Measurements from ENCODE around the gene DNAH2.
"Not testable (repeated sequence)": the region's sequence is repeated elsewhere in the genome, so short reads cannot be mapped to it uniquely, and the experiment has no call there.

DNAH2 gene

GRCh38 chr17:7853691-7854038 is 136.1 kb downstream of the DNAH2 start:
- DNase-seq: peak; percentile 34

DNA sequence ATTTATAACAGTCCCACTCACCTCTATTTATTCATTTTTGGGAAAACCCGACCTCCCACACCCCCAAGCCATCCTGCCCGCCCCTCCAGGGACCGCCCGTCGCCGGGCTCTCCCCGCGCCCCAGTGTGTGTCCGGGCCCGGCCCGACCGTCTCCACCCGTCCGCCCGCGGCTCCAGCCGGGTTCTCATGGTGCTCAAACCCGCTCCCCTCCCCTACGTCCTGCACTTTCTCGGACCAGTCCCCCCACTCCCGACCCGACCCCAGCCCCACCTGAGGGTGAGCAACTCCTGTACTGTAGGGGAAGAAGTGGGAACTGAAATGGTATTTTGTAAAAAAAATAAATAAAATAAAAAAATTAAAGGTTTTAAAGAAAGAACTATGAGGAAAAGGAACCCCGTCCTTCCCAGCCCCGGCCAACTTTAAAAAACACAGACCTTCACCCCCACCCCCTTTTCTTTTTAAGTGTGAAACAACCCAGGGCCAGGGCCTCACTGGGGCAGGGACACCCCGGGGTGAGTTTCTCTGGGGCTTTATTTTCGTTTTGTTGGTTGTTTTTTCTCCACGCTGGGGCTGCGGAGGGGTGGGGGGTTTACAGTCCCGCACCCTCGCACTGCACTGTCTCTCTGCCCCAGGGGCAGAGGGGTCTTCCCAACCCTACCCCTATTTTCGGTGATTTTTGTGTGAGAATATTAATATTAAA is 136.7 kb downstream of the DNAH2 start:
- DNase-seq: peak; percentile 25

- DNase-seq: peak; percentile 52
Measured at GRCh38 chr17:7854851-7855659, 137.5 kb downstream of the DNAH2 start, which contains the start of gene TMEM88. Gene TMEM88, plus strand, starts transcription at chr17:7855066. Its CDS starts 9 bp downstream, at chr17:7855075.

- no peak for DNase-seq
Measured at GRCh38 chr17:7855660-7856010, 138.1 kb downstream of the DNAH2 start.

DNA sequence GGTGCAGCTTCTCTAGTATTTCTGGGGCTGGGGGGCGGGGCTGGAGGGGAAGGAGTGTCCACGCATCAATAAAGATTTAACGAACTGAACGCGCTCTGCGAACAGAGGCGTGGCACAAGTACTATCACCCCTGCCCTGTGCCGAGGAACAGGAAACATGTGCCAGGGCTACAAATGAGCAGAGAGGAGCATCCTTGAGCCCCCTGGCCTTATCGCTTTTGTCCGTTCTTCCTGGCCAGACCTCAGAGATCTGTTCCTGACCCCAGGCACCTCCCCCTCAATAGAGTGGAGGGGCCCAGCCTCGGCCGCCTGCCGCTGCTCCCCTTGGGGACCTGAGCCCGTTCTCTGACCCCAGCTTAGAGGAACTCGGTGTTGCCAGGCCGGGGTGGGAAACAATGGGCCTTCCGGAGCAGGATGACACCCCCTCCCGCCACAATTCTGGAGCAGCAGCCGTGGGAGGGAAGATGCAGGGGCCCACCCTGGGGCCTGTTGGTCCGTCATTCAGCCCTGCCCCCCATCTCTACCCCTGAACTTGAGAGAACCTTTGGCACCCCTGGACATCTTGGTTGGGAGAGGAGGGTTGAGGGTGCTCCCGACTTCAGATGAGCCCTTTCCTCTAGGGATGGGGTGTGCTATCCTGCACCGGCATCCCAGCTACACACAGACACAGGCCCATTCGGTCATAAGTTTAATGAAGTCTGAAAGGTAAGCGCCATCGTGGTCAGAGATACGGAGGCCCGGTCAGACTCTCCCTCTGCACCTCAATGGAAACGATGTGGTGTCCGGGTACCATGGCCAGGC is 138.7 kb downstream of the DNAH2 start:
- peak; percentile 60 for DNase-seq

- peak; percentile 98 for DNase-seq
Measured at GRCh38 chr17:7856811-7857712, 139.5 kb downstream of the DNAH2 start, which contains the start of gene NAA38. Gene NAA38, minus strand, starts transcription at chr17:7857559. Its CDS starts 96 bp downstream, at chr17:7857463.

DNA sequence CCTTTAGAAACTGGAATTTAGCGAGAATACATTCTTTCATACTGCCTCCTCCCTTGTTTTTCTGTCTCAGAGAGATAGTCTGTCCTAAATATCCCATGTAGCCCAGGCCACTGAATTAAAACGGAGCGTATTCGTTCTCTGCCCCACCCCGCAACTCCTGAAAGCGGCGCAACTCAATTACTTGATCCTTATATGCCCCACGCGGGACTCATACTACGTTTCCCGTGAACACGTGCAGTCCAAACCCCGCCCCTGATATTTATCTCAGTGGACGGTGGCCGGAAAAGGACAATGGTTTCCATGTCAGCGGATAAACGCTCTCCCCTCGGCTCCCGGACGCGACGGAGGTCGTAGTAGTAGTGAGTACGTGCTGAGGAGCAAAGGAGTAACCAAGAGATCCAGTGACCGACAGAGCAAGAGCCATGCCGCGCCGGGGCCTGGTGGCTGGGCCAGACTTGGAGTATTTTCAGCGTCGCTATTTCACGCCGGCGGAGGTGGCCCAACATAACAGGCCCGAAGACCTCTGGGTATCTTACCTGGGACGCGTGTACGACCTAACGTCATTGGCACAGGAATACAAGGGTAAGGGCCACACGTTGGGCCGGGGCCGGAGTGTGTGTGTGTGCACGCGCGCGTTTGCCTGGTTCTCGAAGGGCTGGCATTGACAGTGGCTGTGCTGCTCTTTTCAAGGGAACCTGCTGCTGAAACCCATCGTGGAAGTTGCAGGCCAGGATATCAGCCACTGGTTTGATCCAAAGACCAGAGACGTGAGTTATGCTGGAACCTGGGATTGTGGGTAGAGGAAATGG is 140.4 kb downstream of the DNAH2 start, which contains the start of gene CYB5D1:
CYB5D1 (plus strand) TSS at position 291 of the 809 bp plus-strand sequence; CDS start at position 423, 132 bp downstream.
- DNase-seq: peak; percentile 96

GRCh38 chr17:7858522-7858810 is 140.9 kb downstream of the DNAH2 start:
- peak; percentile 59 for DNase-seq

DNA sequence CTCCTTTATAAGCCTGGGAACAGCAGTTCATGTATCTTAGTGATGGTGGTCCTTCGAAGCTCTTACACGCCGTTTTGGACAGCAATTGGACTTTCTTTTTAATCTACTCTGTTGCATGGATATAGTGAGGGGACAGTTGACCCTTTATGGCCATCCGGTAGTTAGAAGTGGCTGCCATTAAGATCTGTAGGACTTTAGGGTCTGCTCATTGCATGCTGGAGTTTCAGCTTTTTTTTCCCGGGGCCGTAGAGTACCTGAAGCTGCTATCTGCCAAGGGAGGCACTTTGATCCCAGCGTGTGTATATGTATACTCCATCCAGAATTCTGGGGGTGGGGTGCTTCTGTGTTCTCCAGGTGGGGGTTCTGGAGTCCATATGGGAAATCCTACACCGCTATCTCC is 141.5 kb downstream of the DNAH2 start:
- no peak for DNase-seq

DNA sequence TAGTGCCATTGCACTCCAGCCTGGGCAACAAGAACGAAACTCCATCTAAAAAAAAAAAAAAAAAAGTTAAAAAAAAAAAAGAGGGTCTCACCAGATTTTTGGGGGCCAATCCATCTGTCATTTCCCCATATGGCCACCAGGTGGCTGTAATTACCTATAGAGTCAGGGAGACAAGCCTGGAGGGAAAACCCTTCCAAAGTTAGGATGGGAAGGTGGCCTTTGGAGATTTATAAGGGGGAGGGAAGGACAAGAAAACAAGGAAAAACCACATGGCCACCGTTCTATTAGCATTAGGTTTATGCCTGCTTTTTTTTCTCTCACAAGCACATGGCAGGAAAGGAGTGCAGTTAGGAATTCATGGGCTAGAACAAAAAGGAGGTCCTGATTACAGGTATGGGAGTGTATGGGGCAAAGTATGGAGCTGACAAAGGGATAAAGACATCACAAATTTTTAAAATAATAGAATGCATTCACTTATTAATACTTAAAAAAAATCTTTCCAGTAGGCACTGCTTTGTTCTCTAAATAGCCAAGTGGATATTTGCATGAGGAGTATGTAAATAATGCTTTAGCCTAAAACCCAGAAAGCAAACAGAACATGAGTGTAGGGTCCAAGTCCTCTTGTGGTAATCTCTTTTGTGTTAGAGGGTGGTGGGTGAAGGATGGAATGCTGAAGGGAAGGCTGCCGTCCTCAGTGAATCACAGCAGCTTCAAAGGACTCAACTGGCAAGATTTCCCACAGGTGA is 145.3 kb downstream of the DNAH2 start:
- DNase-seq: peak; percentile 71

DNA sequence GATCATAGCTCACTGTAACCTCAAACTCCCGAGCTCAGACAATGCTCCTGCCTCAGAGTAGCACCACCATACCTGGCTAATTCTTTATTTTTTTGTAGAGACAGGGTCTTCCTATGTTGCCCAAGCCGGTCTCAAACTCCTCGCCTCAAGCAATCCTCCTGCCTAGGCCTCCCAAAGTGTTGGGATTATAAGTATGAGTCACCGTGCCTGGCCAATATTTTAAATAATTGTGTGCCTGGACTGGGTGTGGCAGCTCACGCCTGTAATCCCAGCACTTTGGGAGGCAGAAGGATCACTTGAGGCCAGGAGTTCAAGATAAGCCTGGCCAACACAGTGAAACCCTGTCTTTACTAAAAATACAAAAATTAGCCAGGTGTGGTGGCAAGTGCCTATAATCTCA is 146.8 kb downstream of the DNAH2 start:
- DNase-seq: not testable (repeated sequence)

GRCh38 chr17:7864995-7865650 is 147.6 kb downstream of the DNAH2 start:
- no peak for DNase-seq

DNA sequence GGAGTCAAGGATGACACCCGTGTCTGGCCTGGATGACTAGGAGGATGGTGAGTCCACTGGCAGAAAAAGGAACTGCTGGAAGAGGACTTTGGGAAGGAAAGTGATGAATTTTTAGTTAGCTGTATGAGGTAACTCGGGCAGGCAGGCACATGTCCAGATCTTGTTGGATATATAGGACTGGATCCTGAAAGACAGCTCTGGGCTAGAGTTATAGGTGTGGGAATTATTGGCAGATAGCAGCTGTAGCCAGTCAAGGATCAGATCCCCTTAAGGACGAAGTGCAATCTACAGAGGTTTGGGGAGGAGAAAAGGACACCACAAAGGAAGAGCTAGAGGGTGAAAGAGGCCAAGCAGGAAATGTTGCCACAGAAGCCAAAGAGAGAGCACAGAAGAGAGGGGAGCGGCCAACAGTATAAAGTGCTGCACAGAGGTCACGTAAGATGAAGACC is 150.4 kb downstream of the DNAH2 start:
- DNase-seq: peak; percentile 40

DNA sequence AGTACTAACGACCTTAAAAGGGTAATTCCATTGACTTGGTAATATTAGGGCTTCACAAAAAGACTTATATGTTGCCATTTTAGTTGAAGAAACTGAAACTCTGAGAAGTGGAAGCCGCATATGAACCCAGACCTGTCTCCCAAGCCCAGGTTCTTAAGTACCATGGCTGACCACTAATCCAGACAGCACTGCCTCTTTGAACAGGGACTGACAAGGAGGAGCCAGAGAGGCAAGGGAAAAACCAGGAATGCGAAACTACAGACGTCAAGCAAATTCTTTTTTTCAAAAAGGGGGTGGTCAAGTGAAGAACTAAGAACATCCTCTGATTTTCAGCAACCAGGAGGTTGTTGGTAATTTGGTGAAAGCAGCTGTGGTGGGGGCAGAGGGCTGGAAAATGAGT is 155.5 kb downstream of the DNAH2 start:
- no peak for DNase-seq

DNA sequence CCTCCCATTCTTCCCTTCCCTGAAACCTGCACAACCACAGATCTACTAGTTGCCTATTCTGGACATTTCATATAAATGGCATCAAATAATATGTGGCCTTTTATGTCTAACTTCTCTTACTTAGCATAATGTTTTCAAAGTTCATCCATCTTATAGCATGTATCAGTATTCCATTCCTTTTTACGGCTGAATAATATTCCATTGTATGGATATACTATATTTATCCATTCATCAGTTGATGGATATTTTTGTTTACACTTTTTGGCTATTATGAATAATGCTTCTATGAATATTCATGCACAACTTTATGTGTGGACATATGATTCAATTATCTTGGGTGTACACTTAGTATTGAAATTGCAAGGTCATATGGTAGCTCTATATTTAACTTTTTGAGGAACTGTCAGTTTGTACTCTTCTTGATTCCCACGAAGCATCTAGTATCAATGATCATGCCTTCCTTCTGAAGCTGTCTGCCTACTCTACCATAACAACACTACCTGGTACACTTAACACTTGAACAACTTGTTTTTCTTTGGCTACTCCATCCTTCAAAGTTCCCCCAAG is 158.3 kb downstream of the DNAH2 start:
- DNase-seq: no peak

DNA sequence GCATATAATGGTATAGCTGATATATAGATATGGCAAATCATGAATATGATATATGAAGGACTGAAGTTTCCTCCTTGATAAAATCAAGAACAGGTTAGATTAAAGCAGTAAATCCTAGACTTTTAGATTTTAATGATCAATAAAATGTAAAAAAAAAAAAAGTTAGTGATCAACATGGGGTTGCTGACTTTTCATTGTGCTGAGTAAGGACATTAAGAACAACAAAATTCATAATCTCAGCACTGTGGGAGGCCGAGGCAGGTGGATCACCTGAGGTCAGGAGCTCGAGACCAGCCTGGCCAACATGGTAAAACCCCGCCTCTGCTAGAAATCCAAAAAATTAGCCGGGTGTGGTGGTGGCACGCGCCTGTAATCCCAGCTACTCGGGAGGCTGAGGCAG is 160.7 kb downstream of the DNAH2 start:
- no peak for DNase-seq

DNA sequence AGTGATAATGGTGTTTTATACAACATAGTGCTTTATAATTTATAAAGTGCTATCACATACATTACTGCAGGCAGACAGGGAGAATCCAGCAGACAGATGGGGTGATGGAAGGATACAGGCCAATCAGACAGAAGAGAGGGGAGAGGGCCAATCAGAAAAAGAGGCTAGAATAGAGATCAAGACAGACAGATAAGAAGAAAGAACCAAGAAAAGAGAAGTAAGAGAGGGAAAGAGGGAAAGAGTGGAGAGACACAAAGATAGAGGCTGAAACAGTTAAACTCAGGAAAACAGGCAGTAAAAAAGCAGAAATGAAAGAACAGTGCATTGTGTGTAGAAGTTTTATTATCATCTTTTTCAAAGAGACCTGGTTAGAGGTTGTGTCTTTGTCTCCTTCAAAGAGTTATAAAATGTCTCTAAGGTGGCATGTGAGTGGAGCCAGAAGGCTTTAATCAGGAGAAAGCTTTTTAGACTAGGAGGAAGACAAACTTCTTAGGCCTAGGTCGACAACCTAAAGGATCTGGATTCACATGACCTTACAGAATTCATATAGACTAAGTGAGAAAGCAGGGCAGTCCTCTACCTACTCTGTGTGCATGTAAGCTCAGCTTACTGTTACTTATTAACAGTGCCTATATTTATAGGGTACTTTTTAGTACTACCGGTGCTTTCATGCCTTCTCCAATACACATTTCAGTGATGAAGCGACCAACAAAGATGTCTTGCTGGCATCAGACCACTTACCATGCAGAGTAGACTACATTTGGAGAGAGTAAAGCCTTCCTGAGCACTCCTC is 162.7 kb downstream of the DNAH2 start:
- no peak for DNase-seq

DNA sequence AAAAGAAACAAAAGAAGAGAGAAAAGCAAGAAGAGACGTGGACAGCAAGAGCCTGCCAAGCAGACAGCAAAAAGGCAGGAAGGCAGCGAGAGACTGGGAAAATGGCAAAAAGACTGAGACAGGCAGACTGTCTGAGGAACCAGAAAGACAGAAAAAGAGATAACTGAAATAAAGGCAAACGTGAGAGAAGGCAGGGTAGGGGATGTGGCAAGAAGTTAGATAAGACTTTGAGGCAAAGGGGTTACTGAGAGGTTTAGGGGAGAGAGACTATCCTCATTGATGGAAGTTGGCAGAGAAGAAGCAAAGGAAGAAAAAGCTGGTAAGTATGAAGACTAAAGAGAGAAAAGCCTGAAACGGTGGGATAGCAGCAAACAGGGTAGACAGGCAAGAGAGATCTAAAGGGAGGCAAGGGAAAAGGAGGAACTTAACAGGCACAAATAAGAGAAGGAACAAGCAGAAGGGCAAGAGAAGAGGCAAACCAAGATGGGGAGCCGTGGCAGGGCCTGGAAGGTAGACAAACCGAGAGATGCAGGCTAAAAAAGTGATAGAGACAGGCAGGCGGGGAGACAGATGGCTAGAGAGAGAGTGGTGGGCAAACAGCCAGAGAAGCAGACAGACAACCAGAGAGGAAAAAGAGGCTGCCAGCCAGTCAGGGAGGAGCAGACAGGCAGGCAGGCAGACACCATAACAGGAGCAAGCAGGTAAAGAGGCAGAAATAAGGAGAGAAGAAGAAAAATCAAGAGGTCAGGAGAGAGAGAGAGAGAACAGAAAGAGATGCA is 163.9 kb downstream of the DNAH2 start:
- DNase-seq: no peak

Measured in CD4-positive, alpha-beta T cell treated with Interleukin-17A for 1 hour (primary cell).